Vagina (tissue), 2 donors: ENCODE results near the gene SLC35F1. TPM values are rescaled to one million over a fixed set of nuclear protein-coding genes. Genes with fewer than 3 reads are reported as not detected.

ENCODE experiments used
- DNase-seq, 2 donors: peaks; one replicate each; pipeline ENCODE4 v3.0.0-alpha.2; 2017; ENCODE audit errors: extremely low spot score in 2 of 2
- H3K27ac ChIP-seq: fragments of 200-600 bp; sonication (generic); one replicate; pipeline ENCODE4 v1.5.1; 2019
- H3K27me3 ChIP-seq: fragments of 200-600 bp; sonication (generic); one replicate; pipeline ENCODE4 v1.5.1; 2019
- H3K36me3 ChIP-seq, 2 donors: fragments of 200-600 bp; sonication (generic); one replicate each; pipeline ENCODE4 v1.5.1; 2017 to 2019
- H3K4me1 ChIP-seq: fragments of 200-600 bp; sonication (generic); one replicate; pipeline ENCODE4 v1.5.1; 2019
- H3K4me3 ChIP-seq, 2 donors: fragments of 200-600 bp; sonication (generic); 1 replicate in 1 of 2; 2 replicates in 1 of 2; pipeline ENCODE4 v1.5.1; 2016 to 2019
- H3K9me3 ChIP-seq: fragments of 200-600 bp; sonication (generic); one replicate; pipeline ENCODE4 v1.5.1; 2019
- CTCF ChIP-seq, 3 experiments: fragments of 450-650 bp in 2 of 3; fragments of 200-600 bp in 1 of 3; sonication (generic) in 1 of 3; IDR thresholded peaks; one replicate each; pipeline ENCODE4 v1.5.1; 2017 to 2019; ENCODE audit warnings: antibody characterized with exemption in 3 of 3, mild to moderate bottlenecking in 2 of 3, moderate library complexity in 2 of 3
- POLR2A ChIP-seq, 2 donors: fragments of 450-650 bp; IDR thresholded peaks; one replicate each; pipeline ENCODE4 v1.6.1; 2017; ENCODE audit warnings: antibody characterized with exemption in 2 of 2, mild to moderate bottlenecking in 2 of 2, moderate library complexity in 2 of 2
- POLR2AphosphoS5 ChIP-seq, 2 donors: sonication (generic); formaldehyde crosslinking; IDR thresholded peaks; one replicate each; pipeline ENCODE4 v1.9.0; 2017; ENCODE audit warnings: antibody characterized with exemption in 2 of 2, mild to moderate bottlenecking in 2 of 2, low read depth in 1 of 2; ENCODE audit not compliant: insufficient read depth in 1 of 2
- intact Hi-C: fragments of 100-400 bp; cut with DNase I; formaldehyde crosslinking; loops from one replicate; pipeline ENCODE4 v1.15.1; 2023
- total RNA-seq: library from RNA; depleted of rRNA; stranded (reverse); fragments of >200 nt; gene quantifications from one replicate; pipeline ENCODE4 v1.2.3, GENCODE V29; 2016

SLC35F1 gene
- total RNA-seq, 1 donor from 2014 or later: 2.7 TPM

GRCh38 chr6:117909638-117910037 lies 2.6 kb downstream of the SLC35F1 start:
- H3K27ac ChIP-seq: no peak overlapping the region
- H3K9me3 ChIP-seq: no peaks in the 10 kb centered on the region
- DNase-seq: no peak
- no peaks in the 10 kb centered on the region for H3K36me3 ChIP-seq
- H3K4me3 ChIP-seq: no peak overlapping the region
- H3K27me3 ChIP-seq: no peaks in the 10 kb centered on the region
- intact Hi-C loops: no loop called here
- peaks cover 9% of the 10 kb centered on the region for H3K4me1 ChIP-seq
- TF ChIP-seq POLR2AphosphoS5 (IDR thresholded peaks at IDR 0.05; ENCODE audit: insufficient read depth in 1 of 2, low read depth in 1 of 2) (no peak), CTCF (IDR thresholded peaks at IDR 0.05) (no peak), POLR2A (IDR thresholded peaks at IDR 0.05) (no peak)

- H3K4me3 ChIP-seq: no peak overlapping the region
- no peak overlapping the region for H3K27ac ChIP-seq
- intact Hi-C loops: no loop called here
Measured at GRCh38 chr6:117910549-117910948, 3.5 kb downstream of the SLC35F1 start.

GRCh38 chr6:117911150-117911549 lies 4.1 kb downstream of the SLC35F1 start:
- intact Hi-C loops: no loop called here
- TF ChIP-seq CTCF (IDR thresholded peaks at IDR 0.05) (no peak), POLR2AphosphoS5 (IDR thresholded peaks at IDR 0.05; ENCODE audit: insufficient read depth in 1 of 2, low read depth in 1 of 2) (no peak), POLR2A (IDR thresholded peaks at IDR 0.05) (no peak)
- no peaks in the 10 kb centered on the region for H3K36me3 ChIP-seq
- no peaks in the 10 kb centered on the region for H3K9me3 ChIP-seq
- DNase-seq: no peak
- no peak overlapping the region for H3K27ac ChIP-seq
- H3K4me1 ChIP-seq: peaks cover 9% of the 10 kb centered on the region
- H3K4me3 ChIP-seq: no peak overlapping the region
- H3K27me3 ChIP-seq: no peaks in the 10 kb centered on the region

More at GRCh38 chr6:117910549-117910948, 3.5 kb downstream of the SLC35F1 start:
- TF ChIP-seq CTCF (IDR thresholded peaks at IDR 0.05): no peak
- TF ChIP-seq POLR2A (IDR thresholded peaks at IDR 0.05): no peak
- TF ChIP-seq POLR2AphosphoS5 (IDR thresholded peaks at IDR 0.05; ENCODE audit: insufficient read depth in 1 of 2, low read depth in 1 of 2): no peak
- no peaks in the 10 kb centered on the region for H3K9me3 ChIP-seq
- no peak for DNase-seq
- no peaks in the 10 kb centered on the region for H3K27me3 ChIP-seq
- H3K4me1 ChIP-seq: peaks cover 9% of the 10 kb centered on the region
- H3K36me3 ChIP-seq: no peaks in the 10 kb centered on the region

- intact Hi-C loops: no loop called here
- TF ChIP-seq CTCF (IDR thresholded peaks at IDR 0.05) (no peak), POLR2A (IDR thresholded peaks at IDR 0.05) (no peak), POLR2AphosphoS5 (IDR thresholded peaks at IDR 0.05; ENCODE audit: insufficient read depth in 1 of 2, low read depth in 1 of 2) (no peak)
- peaks cover 9% of the 10 kb centered on the region for H3K4me1 ChIP-seq
Measured at GRCh38 chr6:117911660-117912059, 4.6 kb downstream of the SLC35F1 start.

GRCh38 chr6:117915846-117916245 lies 8.8 kb downstream of the SLC35F1 start:
- DNase-seq: no peak
- no peaks in the 10 kb centered on the region for H3K9me3 ChIP-seq
- no peaks in the 10 kb centered on the region for H3K27me3 ChIP-seq
- no peaks in the 10 kb centered on the region for H3K36me3 ChIP-seq
- no peak overlapping the region for H3K27ac ChIP-seq
- peaks cover 8% of the 10 kb centered on the region for H3K4me1 ChIP-seq
- TF ChIP-seq POLR2A (IDR thresholded peaks at IDR 0.05): no peak
- TF ChIP-seq CTCF (IDR thresholded peaks at IDR 0.05): no peak
- no peak for TF ChIP-seq POLR2AphosphoS5 (IDR thresholded peaks at IDR 0.05; ENCODE audit: insufficient read depth in 1 of 2, low read depth in 1 of 2)
- H3K4me3 ChIP-seq: no peak overlapping the region
- intact Hi-C loops: no loop called here

More at GRCh38 chr6:117911660-117912059, 4.6 kb downstream of the SLC35F1 start:
- no peaks in the 10 kb centered on the region for H3K9me3 ChIP-seq
- H3K4me3 ChIP-seq: no peak overlapping the region
- no peak overlapping the region for H3K27ac ChIP-seq
- H3K27me3 ChIP-seq: no peaks in the 10 kb centered on the region
- DNase-seq: no peak
- no peaks in the 10 kb centered on the region for H3K36me3 ChIP-seq
